HG03139 (cell line): Measurements from ENCODE around the gene MB21D2.
"Not testable (repeated sequence)": the region's sequence is repeated elsewhere in the genome, so short reads cannot be mapped to it uniquely, and the experiment has no call there.

ENCODE experiments used
- ATAC-seq: cut with Tn5 transposase; IDR thresholded peaks from one replicate; pipeline ENCODE4 v1.9.1; 2021; ENCODE audit not compliant: unreplicated experiment

MB21D2 gene

DNA sequence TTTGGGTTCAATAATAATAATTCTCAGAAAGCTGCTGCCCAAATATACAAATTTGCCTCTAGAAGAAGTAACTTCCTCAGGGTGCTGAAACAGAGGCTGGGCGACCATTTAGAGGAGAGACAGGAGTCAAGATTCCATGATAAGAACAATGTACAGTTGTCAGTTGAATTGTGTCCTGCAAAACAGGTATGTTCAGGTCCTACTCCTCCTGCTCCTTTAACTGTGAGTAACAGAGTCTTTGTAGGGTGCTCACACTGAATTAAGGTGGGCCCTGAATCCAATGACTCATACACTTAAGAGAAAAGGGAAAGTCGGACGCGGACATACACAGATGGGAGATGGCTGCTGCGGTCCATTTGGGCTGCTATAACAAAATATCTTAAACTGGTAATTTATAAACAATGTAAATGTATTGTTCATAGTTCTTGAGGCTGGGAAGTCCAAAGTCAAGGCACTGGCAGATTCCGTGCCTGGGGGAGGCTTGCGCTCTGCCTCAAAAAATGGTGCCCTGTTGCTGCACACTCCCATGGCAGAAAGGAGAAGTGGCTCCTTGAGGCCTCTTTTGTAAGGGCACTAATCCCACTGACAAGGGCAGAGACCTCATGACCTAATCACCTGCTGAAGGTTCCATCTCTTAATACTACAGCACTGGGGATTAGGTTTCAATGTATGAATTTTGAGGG lies 55.1 kb downstream of the MB21D2 start:
- ATAC-seq: no peak

DNA sequence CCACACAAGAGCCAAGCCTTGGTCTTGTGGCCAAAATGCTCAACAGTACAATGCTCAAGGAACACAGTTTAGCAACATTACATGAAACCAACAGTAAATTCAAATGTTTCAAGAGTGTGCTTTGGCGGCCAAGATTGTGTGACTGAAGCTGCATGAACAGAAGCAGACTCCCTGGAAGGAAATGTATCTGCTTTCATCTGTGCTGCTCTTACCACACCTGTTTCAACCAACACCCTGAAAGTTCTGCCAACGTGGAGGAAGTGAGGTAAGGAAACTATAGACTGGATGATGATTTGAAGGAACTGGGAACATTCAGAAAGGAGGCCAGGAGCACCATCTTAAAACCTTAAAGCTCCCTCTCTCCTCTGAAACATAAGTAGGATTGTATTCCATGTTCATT lies 55.7 kb downstream of the MB21D2 start:
- ATAC-seq: no peak

DNA sequence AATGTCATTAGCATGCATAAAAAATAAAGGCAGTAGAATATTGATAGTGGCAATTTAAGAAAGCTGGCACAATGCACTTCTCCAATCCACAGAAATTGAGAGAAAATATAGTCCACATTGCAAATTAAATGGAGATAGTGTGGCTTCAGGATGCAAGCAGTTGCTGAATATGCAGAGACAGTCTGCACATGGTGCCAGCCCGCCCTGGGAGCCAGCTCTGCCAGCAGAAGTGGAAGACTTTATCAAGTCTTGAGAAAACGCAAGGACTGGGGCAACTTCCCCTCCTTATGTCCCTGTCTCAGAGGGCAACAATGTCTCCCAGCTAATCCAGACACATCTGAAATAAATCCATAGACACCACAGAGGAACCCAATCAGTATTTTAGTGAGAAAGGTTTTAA lies 57.2 kb downstream of the MB21D2 start:
- no peak for ATAC-seq

DNA sequence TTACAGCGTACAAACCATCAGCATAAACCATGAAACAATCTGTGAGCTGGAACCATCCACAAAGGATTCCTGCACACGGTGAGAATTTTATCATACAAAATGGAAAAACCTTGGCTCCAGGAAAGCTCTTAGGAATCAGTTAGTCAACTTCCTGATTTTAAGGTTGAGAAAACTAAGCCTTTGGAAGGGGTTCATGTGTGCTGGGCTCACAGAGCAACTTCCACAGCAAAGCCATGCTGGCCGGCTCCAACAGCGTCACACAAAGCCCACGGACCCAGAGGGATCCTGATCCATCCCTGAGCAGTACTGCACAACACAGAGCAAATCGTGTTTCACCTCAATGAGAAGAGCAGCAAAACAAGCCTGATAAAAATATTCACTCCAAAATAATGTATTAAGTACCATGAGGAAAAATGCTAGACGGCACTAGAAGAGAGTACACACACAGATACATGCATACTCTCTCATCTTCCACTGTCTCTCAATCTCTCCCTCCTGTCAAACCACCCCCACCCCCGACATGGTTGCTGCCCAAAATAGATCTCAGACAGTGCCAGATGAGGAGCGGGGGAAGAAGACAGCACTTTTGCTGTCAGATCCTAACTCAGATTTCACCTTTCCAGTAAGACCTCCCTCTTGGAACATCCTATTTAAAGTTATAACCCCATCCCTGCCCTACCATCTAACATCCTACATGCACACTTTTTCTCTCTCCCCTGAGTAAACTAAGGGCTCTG lies 58.6 kb downstream of the MB21D2 start:
- ATAC-seq: no peak

DNA sequence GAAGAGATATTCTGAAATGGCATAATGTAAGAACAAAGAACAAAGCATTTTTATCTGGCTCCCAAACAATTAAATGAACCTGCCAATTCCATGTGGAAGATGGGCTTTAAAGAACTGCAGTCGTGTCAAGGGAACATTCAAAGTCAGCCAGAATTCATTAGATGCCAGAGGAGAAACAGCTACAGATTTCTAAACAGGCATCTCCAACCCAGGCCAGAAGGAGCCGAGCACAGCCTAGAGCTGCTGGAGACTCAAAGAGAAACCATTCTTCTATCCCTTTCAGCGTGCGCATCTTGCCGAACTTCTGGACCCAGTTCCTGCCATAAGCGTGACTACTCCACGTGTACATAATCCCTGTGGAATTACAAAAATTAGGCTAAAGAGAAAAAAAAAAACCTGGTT lies 60.4 kb downstream of the MB21D2 start:
- no peak for ATAC-seq

DNA sequence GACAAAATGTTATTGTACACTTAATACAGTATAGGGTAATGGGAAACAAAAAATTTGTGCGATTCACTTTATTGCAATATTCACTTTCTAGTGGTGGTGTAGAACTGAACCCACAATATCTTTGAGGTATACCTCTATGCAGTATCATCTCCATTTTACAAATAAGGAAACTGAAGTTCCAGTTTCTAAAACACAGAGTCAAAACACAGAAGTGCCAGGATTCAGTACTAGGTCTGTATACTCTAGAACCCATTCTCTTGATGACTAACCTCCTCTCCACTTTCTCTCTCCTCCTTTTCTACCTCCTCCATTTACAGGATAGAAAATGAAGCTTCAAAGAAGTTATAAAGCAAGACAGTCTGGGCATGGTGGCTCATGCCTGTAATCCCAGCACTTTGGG lies 62.2 kb downstream of the MB21D2 start:
- ATAC-seq: no peak

DNA sequence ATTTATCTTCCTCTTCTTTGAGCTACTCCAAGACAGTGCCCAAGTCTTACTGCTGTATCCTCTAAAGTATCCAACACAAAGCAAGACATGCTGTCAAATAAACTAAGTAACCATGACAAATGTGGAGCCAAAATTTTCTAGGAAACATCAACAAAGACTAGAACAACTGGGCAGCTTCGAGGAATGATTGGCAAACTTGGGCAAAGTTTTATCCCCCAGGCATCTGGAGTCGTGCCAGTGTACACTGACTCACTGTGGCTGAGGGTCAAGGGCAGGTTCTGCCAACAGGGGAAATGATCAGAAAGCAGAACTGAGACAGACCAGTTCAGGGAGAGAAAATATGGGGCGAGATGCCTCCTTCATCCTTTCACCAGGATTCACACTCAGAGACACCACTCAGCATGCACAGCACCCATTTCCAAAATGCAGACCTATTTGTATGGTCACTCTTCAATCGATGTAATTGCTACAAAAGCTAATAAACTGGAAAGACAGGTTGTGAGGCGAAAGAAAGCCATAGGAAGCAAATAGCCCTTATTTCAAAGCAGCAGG lies 65.8 kb downstream of the MB21D2 start:
- ATAC-seq: peak; percentile 50

DNA sequence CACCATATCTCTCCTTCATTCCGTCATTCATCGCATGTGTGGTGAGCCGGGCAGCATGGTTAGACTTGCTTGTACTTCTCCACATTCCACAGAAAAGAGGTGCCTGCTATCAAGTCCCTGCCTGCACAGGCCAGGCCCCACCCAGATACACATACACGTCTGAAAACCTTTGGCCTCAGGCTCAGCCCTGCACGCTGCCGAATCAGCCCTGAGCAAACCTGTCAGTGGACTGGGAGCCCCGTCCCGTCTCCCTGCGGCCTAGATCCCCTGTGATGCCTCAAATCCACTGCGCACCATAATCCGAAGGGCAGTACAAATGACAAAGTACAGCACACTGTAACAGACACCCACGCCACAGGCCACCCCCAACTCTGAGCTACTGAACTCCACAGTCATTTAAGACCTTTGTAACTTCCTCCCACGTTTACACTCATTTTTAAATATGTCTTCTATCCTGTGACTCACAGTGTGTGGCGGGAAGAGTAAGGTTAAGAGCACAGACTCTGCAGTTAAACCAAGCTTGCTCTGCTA lies 67.1 kb downstream of the MB21D2 start:
- peak; percentile 51 for ATAC-seq

DNA sequence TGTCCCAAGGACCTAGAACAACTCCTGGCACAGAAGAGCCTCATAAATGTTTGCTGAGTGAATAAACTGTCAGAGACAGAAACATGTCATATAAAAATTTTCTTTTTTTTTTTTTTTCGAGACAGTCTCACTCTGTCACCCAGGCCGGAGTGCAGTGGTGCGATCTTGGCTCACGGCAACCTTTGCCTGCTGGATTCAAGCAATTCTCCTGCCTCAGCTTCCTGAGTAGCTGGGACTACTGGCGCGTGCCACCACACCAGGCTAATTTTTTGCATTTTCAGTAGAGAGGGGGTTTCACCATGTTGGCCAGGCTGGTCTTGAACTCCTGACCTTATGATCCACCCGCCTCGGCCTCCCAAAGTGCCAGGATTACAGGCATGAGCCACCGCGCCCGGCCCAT lies 67.8 kb downstream of the MB21D2 start:
- ATAC-seq: not testable (repeated sequence)

DNA sequence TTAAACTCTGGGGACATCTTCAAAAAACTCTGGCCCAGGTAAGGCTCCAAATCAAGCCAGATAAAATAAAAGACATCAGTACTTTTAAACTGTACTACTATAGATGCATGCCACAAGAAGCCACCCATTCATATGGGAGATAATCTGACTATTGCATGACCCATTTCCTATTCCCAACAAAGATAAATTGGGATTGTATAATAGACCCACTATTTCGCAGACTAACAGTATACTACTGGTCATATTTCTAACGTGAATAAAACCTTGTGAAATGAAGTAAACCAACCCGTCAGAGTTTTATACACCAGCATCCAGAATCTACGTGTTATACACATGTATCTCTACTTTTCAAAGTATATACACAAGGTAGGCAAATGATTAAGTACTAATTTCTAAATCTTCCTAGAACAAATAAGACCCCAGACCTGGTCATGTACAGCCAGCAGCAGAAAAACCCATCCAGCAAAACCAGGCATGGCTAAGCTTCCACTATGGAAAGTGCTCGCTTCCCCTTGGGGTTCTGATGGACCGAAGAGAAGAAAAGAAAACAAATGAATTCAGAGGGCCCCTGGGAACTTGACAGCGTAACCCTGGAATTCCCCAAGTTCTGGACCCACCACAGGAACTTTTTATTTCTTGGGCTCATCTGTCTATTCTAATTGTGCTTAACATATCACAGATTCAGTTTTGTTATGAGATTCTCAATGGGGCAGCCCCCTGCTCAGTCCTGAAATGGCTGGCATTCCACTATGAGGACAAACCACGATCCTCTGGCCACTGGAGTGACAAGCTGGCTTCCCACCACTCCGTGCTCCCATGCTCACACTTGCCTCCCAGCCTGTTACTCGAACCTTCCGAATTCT lies 69.1 kb downstream of the MB21D2 start:
- no peak for ATAC-seq

DNA sequence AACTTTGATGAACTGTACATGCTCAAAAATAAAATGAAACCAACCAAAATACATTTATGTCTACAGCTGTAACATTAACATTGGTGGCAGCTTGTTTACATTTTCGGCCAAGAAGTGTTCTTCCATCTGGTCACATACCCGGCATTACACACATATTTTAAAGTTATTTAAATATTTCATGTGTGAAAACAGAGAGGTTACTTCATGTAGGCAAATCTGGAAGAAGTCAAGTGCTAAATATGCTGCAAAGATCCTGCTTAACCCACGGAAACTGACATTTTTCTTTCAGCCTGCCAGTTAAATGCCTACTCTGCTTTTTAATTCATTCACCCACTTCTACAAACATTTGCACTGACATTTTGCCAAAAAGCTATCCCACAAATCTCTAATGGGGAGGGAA lies 69.7 kb downstream of the MB21D2 start:
- no peak for ATAC-seq

DNA sequence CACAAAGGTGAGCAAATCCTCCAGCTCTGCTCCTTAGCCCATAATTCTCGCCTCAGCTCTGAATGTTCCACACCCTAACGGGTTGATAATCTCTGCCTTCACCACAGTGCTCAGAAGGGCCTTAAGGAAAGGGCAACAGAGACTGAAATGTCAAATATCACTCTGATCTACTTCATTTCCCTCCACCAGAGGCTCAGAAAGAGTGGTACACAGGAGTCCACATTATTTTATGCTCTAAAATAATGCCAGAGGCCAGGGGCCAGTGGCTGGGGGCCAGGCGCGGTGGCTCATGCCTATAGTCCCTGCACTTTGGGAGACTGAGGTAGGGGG lies 72.2 kb downstream of the MB21D2 start:
- ATAC-seq: no peak

DNA sequence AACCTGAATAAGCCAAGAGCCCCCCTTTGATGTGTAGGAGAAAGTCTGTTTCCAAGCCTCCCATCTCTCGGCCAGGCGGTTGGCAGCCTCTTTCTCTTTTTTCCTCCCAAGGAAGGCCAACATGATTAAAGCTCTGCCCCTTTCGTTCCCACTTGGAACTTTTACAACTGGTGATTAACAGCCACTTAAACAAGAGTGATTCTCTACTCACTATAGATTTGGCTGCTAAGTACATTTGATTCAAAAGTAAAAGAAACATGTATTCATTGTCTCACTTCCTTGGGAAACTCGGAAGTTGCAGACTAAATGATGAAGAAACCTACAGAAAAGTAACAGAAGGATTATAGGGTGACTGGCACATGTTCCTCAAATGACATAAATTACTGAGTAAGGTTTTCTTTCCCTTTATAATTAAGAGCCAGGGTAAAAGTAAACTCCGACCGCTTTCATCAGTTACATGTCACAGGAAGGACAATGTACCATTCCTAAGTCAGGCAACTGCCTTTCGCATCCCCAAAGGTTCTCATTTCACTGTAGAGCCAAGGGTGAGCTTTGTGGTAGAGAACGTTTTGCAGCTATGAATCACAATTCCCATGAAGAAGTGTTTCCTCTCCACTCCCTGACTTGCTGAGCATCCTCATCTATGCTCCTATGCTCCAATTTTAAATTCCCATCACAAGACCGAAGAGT lies 72.7 kb downstream of the MB21D2 start:
- no peak for ATAC-seq

DNA sequence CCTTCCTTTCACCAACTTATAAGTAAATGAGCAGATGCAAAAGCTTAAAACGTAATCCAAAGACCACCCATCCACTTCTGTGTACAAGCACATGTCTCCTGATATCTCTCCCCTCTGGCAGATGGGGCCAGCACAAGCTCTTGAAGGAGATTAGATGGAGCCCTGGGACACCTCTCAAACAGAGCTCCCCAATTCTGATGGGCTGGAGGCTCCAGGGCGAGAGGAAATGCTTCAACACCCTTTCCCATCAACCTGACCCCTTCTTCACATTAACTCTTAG lies 73.2 kb downstream of the MB21D2 start:
- ATAC-seq: no peak

DNA sequence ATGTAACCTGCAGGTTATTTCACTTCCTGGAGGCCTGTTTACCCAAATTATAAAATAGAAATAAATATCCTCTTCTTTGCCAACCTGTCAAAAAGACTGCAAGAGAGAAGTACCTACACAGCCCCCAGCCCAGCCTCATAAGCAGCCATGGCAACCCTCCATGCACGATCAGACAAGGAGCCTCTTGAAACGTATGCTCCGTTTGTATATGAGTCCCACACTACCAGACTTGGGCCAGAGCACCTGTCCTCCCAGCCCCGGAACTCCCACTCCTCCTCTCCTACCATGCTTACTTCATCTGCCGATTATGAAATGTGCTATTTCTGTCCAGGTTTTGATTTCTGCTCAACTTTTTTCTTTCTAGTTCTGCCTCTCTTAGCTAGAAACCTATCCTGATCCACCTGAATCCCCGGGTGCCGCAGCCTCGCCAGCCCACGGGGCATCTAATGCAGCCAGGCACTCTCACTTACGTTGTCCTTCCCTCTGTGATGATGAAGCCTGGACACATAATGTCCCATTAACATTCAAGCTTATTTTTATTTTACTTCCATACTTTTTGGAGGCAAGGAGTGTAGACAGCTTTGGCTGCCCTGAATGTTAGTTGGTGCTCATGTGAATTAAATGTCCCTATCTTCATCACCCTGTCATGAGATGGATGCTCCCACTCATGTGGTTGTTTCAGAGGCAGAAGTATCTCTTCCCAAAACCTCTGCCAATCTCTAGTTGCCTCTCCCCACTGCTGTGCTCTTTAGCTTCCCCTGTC lies 73.8 kb downstream of the MB21D2 start:
- no peak for ATAC-seq

DNA sequence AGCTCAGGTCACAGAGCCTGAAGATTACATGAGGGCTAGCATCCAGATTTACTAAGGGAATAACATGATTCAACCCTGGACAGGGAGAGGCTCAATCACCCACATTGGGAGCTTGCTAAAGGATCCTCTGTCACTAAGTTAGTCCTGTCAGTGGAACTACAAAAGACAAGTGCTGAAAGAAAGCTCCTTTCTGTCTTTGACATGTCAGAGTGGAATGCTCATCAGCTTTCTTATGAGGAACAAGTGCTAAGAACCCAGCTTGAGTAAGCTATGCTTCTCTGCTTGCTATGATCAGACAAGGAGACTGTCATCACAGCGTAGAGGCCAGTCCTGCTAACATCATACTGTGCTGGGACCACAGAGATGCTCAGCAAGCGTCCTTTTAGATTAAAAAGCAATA lies 74.5 kb downstream of the MB21D2 start:
- no peak for ATAC-seq

DNA sequence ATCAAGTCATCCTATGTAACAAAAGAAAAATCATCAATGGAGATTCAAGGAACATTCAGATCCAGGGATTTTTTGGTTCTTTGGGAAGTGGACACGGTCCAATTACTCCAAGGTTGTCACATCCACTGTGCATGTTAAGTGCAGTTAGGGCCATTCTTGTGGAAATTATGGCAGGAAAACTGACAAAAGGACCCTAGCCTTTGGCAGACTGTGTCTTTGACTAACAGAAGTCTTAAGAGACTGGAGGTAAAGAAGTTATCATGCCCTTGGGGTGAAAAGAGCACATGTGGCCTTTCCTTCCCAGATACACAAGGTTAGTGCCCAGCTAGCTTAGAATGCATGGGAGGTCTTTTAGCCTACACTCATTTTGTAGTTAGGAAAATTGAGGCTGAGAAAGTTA lies 74.9 kb downstream of the MB21D2 start:
- ATAC-seq: no peak

DNA sequence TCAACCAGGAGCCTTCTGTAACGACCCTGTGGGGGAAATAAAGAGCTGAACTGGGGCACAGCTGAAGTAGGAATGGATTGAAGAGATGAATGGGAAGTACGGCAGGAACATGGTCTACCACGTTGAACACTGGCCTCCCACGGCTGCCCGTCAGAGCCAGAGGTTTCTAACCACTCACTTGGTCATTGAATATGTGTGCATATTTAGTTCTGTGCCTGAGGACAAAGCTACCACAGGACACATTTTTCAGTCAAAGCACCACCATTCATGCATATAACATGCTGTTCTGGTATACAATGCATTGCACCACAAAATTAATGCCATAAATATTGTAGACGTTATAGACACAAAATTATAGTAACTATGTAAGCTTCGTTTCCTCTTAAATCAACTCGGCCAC lies 75.5 kb downstream of the MB21D2 start:
- no peak for ATAC-seq

DNA sequence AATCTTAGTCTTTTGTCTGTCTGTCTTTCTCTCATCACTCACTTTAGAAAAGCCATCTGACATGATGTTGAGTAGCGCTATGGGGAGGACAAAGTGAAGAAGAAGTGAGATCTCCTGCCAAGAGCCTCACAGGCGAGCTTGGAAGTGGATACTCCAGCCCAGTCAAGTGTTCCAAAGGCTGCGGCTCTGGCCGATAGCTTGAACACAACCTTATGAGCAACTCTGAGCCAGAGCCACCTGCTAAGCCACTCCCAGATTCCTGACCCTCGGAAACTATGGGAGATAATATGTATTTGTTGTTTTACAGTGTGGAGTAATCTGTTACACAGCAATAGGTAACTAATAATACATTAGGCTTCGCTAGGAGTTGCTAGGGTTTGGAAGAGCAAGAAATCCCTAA lies 76.2 kb downstream of the MB21D2 start:
- ATAC-seq: no peak

DNA sequence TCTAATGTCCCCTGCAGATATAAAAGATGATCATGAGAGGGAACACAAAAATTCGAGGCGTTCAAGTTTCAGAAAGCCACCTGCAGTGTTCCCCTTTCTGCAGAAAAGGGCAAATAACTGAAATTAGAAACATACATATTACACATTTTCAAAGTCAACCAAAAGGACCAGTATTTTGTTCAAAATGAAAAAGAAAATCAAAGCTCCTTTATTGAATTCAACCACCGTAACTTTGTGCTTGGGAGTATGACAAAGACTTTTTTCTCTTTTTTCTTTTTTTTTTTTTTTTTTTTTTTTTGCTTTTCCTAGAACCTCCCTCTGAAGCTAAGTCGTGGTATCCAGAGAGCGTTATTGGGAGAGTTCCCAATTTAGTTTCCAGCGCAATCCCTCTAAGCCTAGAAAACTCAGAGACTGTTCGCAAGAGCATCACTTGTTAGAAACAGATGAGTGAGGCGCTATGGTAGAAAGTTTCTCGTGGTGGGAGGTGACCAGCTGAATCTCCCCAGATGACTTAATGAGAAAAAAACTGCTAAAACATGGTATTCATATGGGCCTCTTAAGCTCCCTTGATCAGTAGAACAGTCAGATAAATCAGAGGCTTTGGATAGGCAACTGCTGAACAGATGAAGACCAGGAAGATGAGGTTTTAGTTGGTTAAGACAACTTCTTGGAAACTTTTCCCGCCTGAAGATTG lies 77.4 kb downstream of the MB21D2 start:
- ATAC-seq: no peak
